ENCODE results near the gene DSPP.

The DSPP gene

GRCh38 chr4:87622303-87622702, 14.0 kb downstream of the DSPP start:
- H3K36me3 ChIP-seq (ENCODE audit: control insufficient read depth, insufficient read depth, low read length), result no peaks in the 10 kb centered on the region
- no peak overlapping the region for H3K4me3 ChIP-seq (ENCODE audit: insufficient read depth, low read depth, low read length)
- H3K9me3 ChIP-seq (ENCODE audit: control insufficient read depth, low read length), result no peaks in the 10 kb centered on the region
- no peaks in the 10 kb centered on the region for H3K4me1 ChIP-seq (ENCODE audit: control insufficient read depth, insufficient read depth, low read length)
- H3K27me3 ChIP-seq (ENCODE audit: control insufficient read depth, insufficient read depth, low read length, poor library complexity, severe bottlenecking), result no peaks in the 10 kb centered on the region
- 68 to 71% methylated on average over 8 of the region's 8 CpGs for WGBS, 2 experiments
- no peak overlapping the region for H3K27ac ChIP-seq (ENCODE audit: insufficient read depth, low read depth, low read length, poor library complexity, severe bottlenecking)

- 76 to 88% methylated on average over 2 of the region's 2 CpGs for WGBS, 2 experiments
- no peaks in the 10 kb centered on the region for H3K4me1 ChIP-seq (ENCODE audit: control insufficient read depth, insufficient read depth, low read length)
- no peaks in the 10 kb centered on the region for H3K36me3 ChIP-seq (ENCODE audit: control insufficient read depth, insufficient read depth, low read length)
Measured at GRCh38 chr4:87624698-87625097, 16.4 kb downstream of the DSPP start.

GRCh38 chr4:87631668-87632067, 23.3 kb downstream of the DSPP start:
- Histone ChIP-seq H3K36me3 (ENCODE audit: control insufficient read depth, insufficient read depth, low read length) (no peaks in the 10 kb centered on the region), H3K27me3 (ENCODE audit: control insufficient read depth, insufficient read depth, low read length, poor library complexity, severe bottlenecking) (no peaks in the 10 kb centered on the region), H3K4me1 (ENCODE audit: control insufficient read depth, insufficient read depth, low read length) (no peaks in the 10 kb centered on the region)

More at GRCh38 chr4:87624698-87625097, 16.4 kb downstream of the DSPP start:
- Histone ChIP-seq H3K27ac (ENCODE audit: insufficient read depth, low read depth, low read length, poor library complexity, severe bottlenecking) (no peak overlapping the region), H3K9me3 (ENCODE audit: control insufficient read depth, low read length) (no peaks in the 10 kb centered on the region), H3K27me3 (ENCODE audit: control insufficient read depth, insufficient read depth, low read length, poor library complexity, severe bottlenecking) (no peaks in the 10 kb centered on the region), H3K4me3 (ENCODE audit: insufficient read depth, low read depth, low read length) (no peak overlapping the region)

GRCh38 chr4:87632469-87632868, 24.1 kb downstream of the DSPP start:
- 96 to 97% methylated on average over 1 of the region's 1 CpG for WGBS, 2 experiments
- no peak overlapping the region for H3K27ac ChIP-seq (ENCODE audit: insufficient read depth, low read depth, low read length, poor library complexity, severe bottlenecking)
- no peak overlapping the region for H3K4me3 ChIP-seq (ENCODE audit: insufficient read depth, low read depth, low read length)

More at GRCh38 chr4:87631668-87632067, 23.3 kb downstream of the DSPP start:
- no peak overlapping the region for H3K4me3 ChIP-seq (ENCODE audit: insufficient read depth, low read depth, low read length)
- H3K27ac ChIP-seq (ENCODE audit: insufficient read depth, low read depth, low read length, poor library complexity, severe bottlenecking), result no peak overlapping the region
- no peaks in the 10 kb centered on the region for H3K9me3 ChIP-seq (ENCODE audit: control insufficient read depth, low read length)

GRCh38 chr4:87633243-87633642, 24.9 kb downstream of the DSPP start:
- 89 to 100% methylated on average over 1 of the region's 2 CpGs for WGBS, 2 experiments
- H3K36me3 ChIP-seq (ENCODE audit: control insufficient read depth, insufficient read depth, low read length), result no peaks in the 10 kb centered on the region
- no peak overlapping the region for H3K27ac ChIP-seq (ENCODE audit: insufficient read depth, low read depth, low read length, poor library complexity, severe bottlenecking)

More at GRCh38 chr4:87632469-87632868, 24.1 kb downstream of the DSPP start:
- Histone ChIP-seq H3K4me1 (ENCODE audit: control insufficient read depth, insufficient read depth, low read length) (no peaks in the 10 kb centered on the region), H3K9me3 (ENCODE audit: control insufficient read depth, low read length) (no peaks in the 10 kb centered on the region), H3K36me3 (ENCODE audit: control insufficient read depth, insufficient read depth, low read length) (no peaks in the 10 kb centered on the region), H3K27me3 (ENCODE audit: control insufficient read depth, insufficient read depth, low read length, poor library complexity, severe bottlenecking) (no peaks in the 10 kb centered on the region)

GRCh38 chr4:87644286-87644685, 36.0 kb downstream of the DSPP start:
- no peaks in the 10 kb centered on the region for H3K36me3 ChIP-seq (ENCODE audit: control insufficient read depth, insufficient read depth, low read length)
- H3K9me3 ChIP-seq (ENCODE audit: control insufficient read depth, low read length), result no peaks in the 10 kb centered on the region
- 94 to 96% methylated on average over 6 of the region's 6 CpGs for WGBS, 2 experiments
- no peak overlapping the region for H3K27ac ChIP-seq (ENCODE audit: insufficient read depth, low read depth, low read length, poor library complexity, severe bottlenecking)
- no peaks in the 10 kb centered on the region for H3K27me3 ChIP-seq (ENCODE audit: control insufficient read depth, insufficient read depth, low read length, poor library complexity, severe bottlenecking)
- H3K4me3 ChIP-seq (ENCODE audit: insufficient read depth, low read depth, low read length), result no peak overlapping the region
- no peaks in the 10 kb centered on the region for H3K4me1 ChIP-seq (ENCODE audit: control insufficient read depth, insufficient read depth, low read length)

More at GRCh38 chr4:87633243-87633642, 24.9 kb downstream of the DSPP start:
- Histone ChIP-seq H3K4me3 (ENCODE audit: insufficient read depth, low read depth, low read length) (no peak overlapping the region), H3K4me1 (ENCODE audit: control insufficient read depth, insufficient read depth, low read length) (no peaks in the 10 kb centered on the region), H3K9me3 (ENCODE audit: control insufficient read depth, low read length) (no peaks in the 10 kb centered on the region), H3K27me3 (ENCODE audit: control insufficient read depth, insufficient read depth, low read length, poor library complexity, severe bottlenecking) (no peaks in the 10 kb centered on the region)

- WGBS, 2 experiments, result 89 to 94% methylated on average over 3 of the region's 3 CpGs
- Histone ChIP-seq H3K4me3 (ENCODE audit: insufficient read depth, low read depth, low read length) (no peak within 1 kb of the TSS), H3K27me3 (ENCODE audit: control insufficient read depth, insufficient read depth, low read length, poor library complexity, severe bottlenecking) (no peaks in the 10 kb centered on the region), H3K9me3 (ENCODE audit: control insufficient read depth, low read length) (no peaks in the 10 kb centered on the region), H3K36me3 (ENCODE audit: control insufficient read depth, insufficient read depth, low read length) (no peaks in the 10 kb centered on the region), H3K27ac (ENCODE audit: insufficient read depth, low read depth, low read length, poor library complexity, severe bottlenecking) (no peak within 1 kb of the TSS), H3K4me1 (ENCODE audit: control insufficient read depth, insufficient read depth, low read length) (peaks cover 4% of the 10 kb centered on the region)
Measured at GRCh38 chr4:87649980-87650379, 41.7 kb downstream of the DSPP start, which contains the start of gene DMP1. DMP1 (plus strand) TSS chr4:87650280; CDS start chr4:87656493, 6,213 bp downstream.

- no peak overlapping the region for H3K27ac ChIP-seq (ENCODE audit: insufficient read depth, low read depth, low read length, poor library complexity, severe bottlenecking)
- no peak overlapping the region for H3K4me3 ChIP-seq (ENCODE audit: insufficient read depth, low read depth, low read length)
- no peaks in the 10 kb centered on the region for H3K9me3 ChIP-seq (ENCODE audit: control insufficient read depth, low read length)
- H3K36me3 ChIP-seq (ENCODE audit: control insufficient read depth, insufficient read depth, low read length), result no peaks in the 10 kb centered on the region
- 93% methylated on average over 2 of the region's 2 CpGs; no CpG with 5 or more reads in 1 of the 2 experiments for WGBS, 2 experiments
- peaks cover 4% of the 10 kb centered on the region for H3K4me1 ChIP-seq (ENCODE audit: control insufficient read depth, insufficient read depth, low read length)
- no peaks in the 10 kb centered on the region for H3K27me3 ChIP-seq (ENCODE audit: control insufficient read depth, insufficient read depth, low read length, poor library complexity, severe bottlenecking)
Measured at GRCh38 chr4:87650938-87651337, 42.6 kb downstream of the DSPP start.

- no peaks in the 10 kb centered on the region for H3K27me3 ChIP-seq (ENCODE audit: control insufficient read depth, insufficient read depth, low read length, poor library complexity, severe bottlenecking)
- H3K36me3 ChIP-seq (ENCODE audit: control insufficient read depth, insufficient read depth, low read length), result no peaks in the 10 kb centered on the region
- no peak overlapping the region for H3K27ac ChIP-seq (ENCODE audit: insufficient read depth, low read depth, low read length, poor library complexity, severe bottlenecking)
- H3K9me3 ChIP-seq (ENCODE audit: control insufficient read depth, low read length), result no peaks in the 10 kb centered on the region
- peaks cover 4% of the 10 kb centered on the region for H3K4me1 ChIP-seq (ENCODE audit: control insufficient read depth, insufficient read depth, low read length)
- 98% methylated on average over 2 to 3 of the region's 3 CpGs for WGBS, 2 experiments
- no peak overlapping the region for H3K4me3 ChIP-seq (ENCODE audit: insufficient read depth, low read depth, low read length)
Measured at GRCh38 chr4:87651941-87652340, 43.6 kb downstream of the DSPP start.

- peaks cover 4% of the 10 kb centered on the region for H3K4me1 ChIP-seq (ENCODE audit: control insufficient read depth, insufficient read depth, low read length)
- no peak overlapping the region for H3K27ac ChIP-seq (ENCODE audit: insufficient read depth, low read depth, low read length, poor library complexity, severe bottlenecking)
- H3K4me3 ChIP-seq (ENCODE audit: insufficient read depth, low read depth, low read length), result no peak overlapping the region
- no peaks in the 10 kb centered on the region for H3K27me3 ChIP-seq (ENCODE audit: control insufficient read depth, insufficient read depth, low read length, poor library complexity, severe bottlenecking)
- H3K36me3 ChIP-seq (ENCODE audit: control insufficient read depth, insufficient read depth, low read length), result no peaks in the 10 kb centered on the region
- WGBS, 2 experiments, result 48 to 63% methylated on average over 1 of the region's 1 CpG
- H3K9me3 ChIP-seq (ENCODE audit: control insufficient read depth, low read length), result no peaks in the 10 kb centered on the region
Measured at GRCh38 chr4:87654487-87655044, 46.2 kb downstream of the DSPP start.
